GM12874 (cell line): ENCODE results near the gene BTNL8.

Experiments
- TF ChIP-seq, protein P1 (sequence below): IDR thresholded peaks from 2 replicates; pipeline ENCODE4 v1.5.1; 2011; ENCODE audit warnings: low read depth, mild to moderate bottlenecking, control low read depth, low read length, moderate library complexity; ENCODE audit not compliant: insufficient read depth

The BTNL8 gene

GRCh38 chr5:180870276-180871068, 28.5 kb upstream of the BTNL8 start:
- TF ChIP-seq, protein P1, sequence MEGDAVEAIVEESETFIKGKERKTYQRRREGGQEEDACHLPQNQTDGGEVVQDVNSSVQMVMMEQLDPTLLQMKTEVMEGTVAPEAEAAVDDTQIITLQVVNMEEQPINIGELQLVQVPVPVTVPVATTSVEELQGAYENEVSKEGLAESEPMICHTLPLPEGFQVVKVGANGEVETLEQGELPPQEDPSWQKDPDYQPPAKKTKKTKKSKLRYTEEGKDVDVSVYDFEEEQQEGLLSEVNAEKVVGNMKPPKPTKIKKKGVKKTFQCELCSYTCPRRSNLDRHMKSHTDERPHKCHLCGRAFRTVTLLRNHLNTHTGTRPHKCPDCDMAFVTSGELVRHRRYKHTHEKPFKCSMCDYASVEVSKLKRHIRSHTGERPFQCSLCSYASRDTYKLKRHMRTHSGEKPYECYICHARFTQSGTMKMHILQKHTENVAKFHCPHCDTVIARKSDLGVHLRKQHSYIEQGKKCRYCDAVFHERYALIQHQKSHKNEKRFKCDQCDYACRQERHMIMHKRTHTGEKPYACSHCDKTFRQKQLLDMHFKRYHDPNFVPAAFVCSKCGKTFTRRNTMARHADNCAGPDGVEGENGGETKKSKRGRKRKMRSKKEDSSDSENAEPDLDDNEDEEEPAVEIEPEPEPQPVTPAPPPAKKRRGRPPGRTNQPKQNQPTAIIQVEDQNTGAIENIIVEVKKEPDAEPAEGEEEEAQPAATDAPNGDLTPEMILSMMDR = no peak

DNA sequence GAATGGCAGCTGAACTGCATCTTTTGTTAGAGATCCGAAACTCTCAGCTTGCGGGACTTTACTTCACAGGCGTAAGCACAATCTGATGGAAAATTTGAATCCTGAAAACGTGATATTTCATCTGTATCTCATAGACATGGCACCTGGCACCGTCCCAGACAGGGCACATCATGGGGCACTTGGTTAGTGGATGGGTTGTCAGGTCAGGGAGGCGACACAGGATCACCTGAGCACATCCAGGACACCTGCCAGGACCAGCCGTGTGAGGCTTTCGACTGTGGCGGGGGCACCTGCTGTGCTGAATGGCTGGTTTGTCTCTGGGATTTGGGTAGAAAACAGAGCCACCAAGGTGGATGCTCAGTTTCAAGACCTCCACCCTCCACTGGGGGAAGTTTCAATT, 26.5 kb upstream of the BTNL8 start:
- TF ChIP-seq, protein P1 = no peak

GRCh38 chr5:180873615-180874520, 25.1 kb upstream of the BTNL8 start:
- TF ChIP-seq, protein P1 = no peak

- TF ChIP-seq, protein P1 = no peak
Measured at GRCh38 chr5:180874804-180875582, 24.0 kb upstream of the BTNL8 start.

GRCh38 chr5:180875860-180876426, 23.0 kb upstream of the BTNL8 start:
- TF ChIP-seq, protein P1 = no peak

DNA sequence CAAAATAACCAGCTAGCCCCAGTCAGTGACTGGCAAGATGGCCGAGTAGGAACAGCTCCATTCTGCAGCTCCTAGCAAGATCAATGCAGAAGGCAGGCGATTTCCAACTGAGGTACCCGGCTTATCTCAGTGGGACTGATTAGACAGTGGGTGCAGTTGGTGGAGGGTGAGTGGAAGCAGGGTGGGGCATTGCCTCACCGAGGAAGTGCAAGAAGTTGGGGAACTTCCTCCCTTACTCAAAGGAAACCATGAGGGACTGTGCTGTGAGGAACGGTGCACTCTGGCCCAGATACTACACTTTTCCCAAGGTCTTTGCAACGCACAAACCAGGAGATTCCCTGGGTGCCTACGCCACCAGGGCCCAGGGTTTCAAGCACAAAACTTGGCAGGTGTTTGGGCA, 9.6 kb upstream of the BTNL8 start:
- TF ChIP-seq, protein P1 = no peak
